Activated gamma-delta T cell treated with anti-CD3 and anti-CD28 coated beads, Interleukin-2, amount 50 U/mL, for 16 hours (primary cell): Measurements from ENCODE around the gene C17orf50.

Experiments
- DNase-seq: peaks from one replicate; pipeline ENCODE4 v3.0.0-alpha.2; 2020; ENCODE audit warnings: low read depth

C17orf50 gene

GRCh38 chr17:35788477-35789368 lies 28.0 kb downstream of the C17orf50 start:
- DNase-seq: no peak

- DNase-seq: no peak
Measured at GRCh38 chr17:35790841-35791240, 30.2 kb downstream of the C17orf50 start.

- DNase-seq: no peak
Measured at GRCh38 chr17:35791681-35792350, 31.1 kb downstream of the C17orf50 start.

GRCh38 chr17:35793257-35793656 lies 32.6 kb downstream of the C17orf50 start:
- DNase-seq: no peak

GRCh38 chr17:35795007-35795870 lies 34.6 kb downstream of the C17orf50 start, which contains the start of gene MMP28:
Gene MMP28, minus strand, starts transcription at chr17:35795641. Its CDS starts 264 bp downstream, at chr17:35795377.
- DNase-seq: no peak

GRCh38 chr17:35795871-35796265 lies 35.2 kb downstream of the C17orf50 start:
- no peak for DNase-seq

GRCh38 chr17:35796942-35797341 lies 36.3 kb downstream of the C17orf50 start:
- DNase-seq: no peak

- no peak for DNase-seq
Measured at GRCh38 chr17:35797370-35797769, 36.7 kb downstream of the C17orf50 start.

GRCh38 chr17:35797918-35798317 lies 37.2 kb downstream of the C17orf50 start:
- no peak for DNase-seq

- no peak for DNase-seq
Measured at GRCh38 chr17:35799942-35800341, 39.3 kb downstream of the C17orf50 start.

- no peak for DNase-seq
Measured at GRCh38 chr17:35801583-35802224, 41.0 kb downstream of the C17orf50 start.

- no peak for DNase-seq
Measured at GRCh38 chr17:35804658-35805192, 44.0 kb downstream of the C17orf50 start.

- DNase-seq: no peak
Measured at GRCh38 chr17:35807371-35808144, 46.9 kb downstream of the C17orf50 start.

- no peak for DNase-seq
Measured at GRCh38 chr17:35808240-35808961, 47.7 kb downstream of the C17orf50 start.

GRCh38 chr17:35808962-35809854 lies 48.5 kb downstream of the C17orf50 start, which contains the start of gene TAF15:
Gene TAF15, plus strand, starts transcription at chr17:35809484. Its CDS starts 86 bp downstream, at chr17:35809570.
- DNase-seq: peak; percentile 93

- no peak for DNase-seq
Measured at GRCh38 chr17:35809855-35810461, 49.3 kb downstream of the C17orf50 start.

GRCh38 chr17:35811759-35812158 lies 51.1 kb downstream of the C17orf50 start:
- DNase-seq: no peak

- DNase-seq: no peak
Measured at GRCh38 chr17:35812456-35812855, 51.8 kb downstream of the C17orf50 start.
